A549 (cell line): ENCODE data around the gene MPPED1. TPM values are rescaled to one million over a fixed set of nuclear protein-coding genes. Genes with fewer than 3 reads are reported as not detected.

ENCODE experiments used
- ATAC-seq, 2 experiments: fragments of 200-7000 bp in 1 of 2; fragments of >200 bp in 1 of 2; cut with Nextera tagmentation in 1 of 2; cut with Tn5 transposase in 1 of 2; 3 replicates each; pipeline versions ENCODE4 v1.8.0 to v1.9.1; 2018 to 2020; ENCODE audit warnings: mild to moderate bottlenecking in 1 of 2, moderate library complexity in 1 of 2
- CTCF ChIA-PET: fragments of 300-600 bp; sonication (Branson Sonifier 250); formaldehyde crosslinking; extraction: SDS; loops from one replicate; lab custom pipeline; 2021; ENCODE audit warnings: antibody characterized with exemption, inconsistent platforms; lab: Yijun Ruan, JAX
- POLR2A ChIA-PET: fragments of 350-600 bp; formaldehyde crosslinking; extraction: SDS; loops from one replicate; lab custom pipeline; 2021; ENCODE audit warnings: antibody characterized with exemption, inconsistent platforms; lab: Yijun Ruan, JAX
- DNase-seq, 2 experiments: peaks; one replicate each; pipeline versions ENCODE4 v3.0.0 to v3.0.0-alpha.2; 2011 to 2016; ENCODE audit warnings: low read depth in 1 of 2, low spot score in 1 of 2
- FAIRE-seq: peaks from 2 replicates; lab custom pipeline; 2011; peaks lifted over from hg19 to GRCh38; lab: Jason Lieb, UNC
- H3K27ac ChIP-seq, 2 experiments: fragments of >200 bp; sonication (Bioruptor Twin); formaldehyde crosslinking; 3 replicates each; pipeline ENCODE4 v1.5.1; 2016 to 2017
- H3K4me1 ChIP-seq: fragments of >200 bp; sonication (Bioruptor Twin); formaldehyde crosslinking; 3 replicates; pipeline ENCODE4 v1.6.1; 2016
- H3K4me2 ChIP-seq: fragments of >200 bp; sonication (Bioruptor Twin); formaldehyde crosslinking; 3 replicates; pipeline ENCODE4 v1.6.1; 2016
- H3K4me3 ChIP-seq: fragments of >200 bp; sonication (Bioruptor Twin); formaldehyde crosslinking; 3 replicates; pipeline ENCODE4 v1.5.1; 2016
- H3K9me3 ChIP-seq: fragments of >200 bp; sonication (Bioruptor Twin); formaldehyde crosslinking; 3 replicates; pipeline ENCODE4 v1.6.1; 2016
- BCL3 ChIP-seq: fragments of >200 bp; sonication (Bioruptor Twin); formaldehyde crosslinking; IDR thresholded peaks from 3 replicates; pipeline ENCODE4 v1.6.1; 2016
- CBX2 ChIP-seq: fragments of 200-600 bp; sonication (generic); IDR thresholded peaks from 2 replicates; pipeline ENCODE4 v1.6.1; 2016; ENCODE audit warnings: low read depth, mild to moderate bottlenecking, borderline replicate concordance
- CHD4 ChIP-seq: fragments of 200-600 bp; sonication (generic); IDR thresholded peaks from 2 replicates; pipeline ENCODE4 v1.6.1; 2016; ENCODE audit warnings: antibody characterized with exemption, mild to moderate bottlenecking, borderline replicate concordance
- CTCF ChIP-seq: fragments of >200 bp; sonication (Bioruptor Twin); formaldehyde crosslinking; IDR thresholded peaks from 3 replicates; pipeline ENCODE4 v1.5.1; 2016
- E2F6 ChIP-seq: IDR thresholded peaks from 2 replicates; pipeline ENCODE4 v1.6.1; 2012; ENCODE audit warnings: low read depth, borderline replicate concordance
- EHF ChIP-seq: fragments of 250-450 bp; sonication (Bioruptor Pico); IDR thresholded peaks from 2 replicates; pipeline ENCODE4 v1.5.0; 2020; ENCODE audit warnings: mild to moderate bottlenecking
- ESRRA ChIP-seq: fragments of 150-350 bp; IDR thresholded peaks from 2 replicates; pipeline ENCODE4 v1.6.1; 2014; ENCODE audit warnings: mild to moderate bottlenecking, low read length, borderline replicate concordance
- FOSB ChIP-seq: fragments of 250-450 bp; sonication (Bioruptor Pico); IDR thresholded peaks from 2 replicates; pipeline ENCODE4 v1.5.0; 2020; ENCODE audit warnings: mild to moderate bottlenecking, moderate library complexity
- FOXS1 ChIP-seq: fragments of 250-450 bp; sonication (Bioruptor Pico); IDR thresholded peaks from 2 replicates; pipeline ENCODE4 v1.5.0; 2020; ENCODE audit warnings: mild to moderate bottlenecking, moderate library complexity
- HMGXB4 ChIP-seq: fragments of 250-450 bp; sonication (Bioruptor Pico); IDR thresholded peaks from 2 replicates; pipeline ENCODE4 v1.5.0; 2021; ENCODE audit warnings: mild to moderate bottlenecking, moderate library complexity, borderline replicate concordance
- HOXB13 ChIP-seq: fragments of 250-450 bp; sonication (Bioruptor Pico); IDR thresholded peaks from 2 replicates; pipeline ENCODE4 v1.5.0; 2020; ENCODE audit warnings: low read depth, mild to moderate bottlenecking, moderate library complexity
- HOXB5 ChIP-seq: fragments of 250-450 bp; sonication (Bioruptor Pico); IDR thresholded peaks from 2 replicates; pipeline ENCODE4 v1.5.0; 2020; ENCODE audit warnings: mild to moderate bottlenecking, moderate library complexity
- KDM1A ChIP-seq: fragments of 200-600 bp; sonication (generic); IDR thresholded peaks from 2 replicates; pipeline ENCODE4 v1.6.1; 2016; ENCODE audit warnings: low read depth, mild to moderate bottlenecking
- MAFK ChIP-seq: fragments of 450-650 bp; IDR thresholded peaks from 2 replicates; pipeline ENCODE4 v1.6.1; 2014; ENCODE audit not compliant: partially characterized antibody
- NFE2L2 ChIP-seq: fragments of 150-350 bp; conservative IDR thresholded peaks from 2 replicates; pipeline ENCODE4 v1.6.1; 2014; ENCODE audit warnings: low read length
- NPAS2 ChIP-seq: fragments of 250-450 bp; sonication (Bioruptor Pico); IDR thresholded peaks from 2 replicates; pipeline ENCODE4 v1.8.0; 2022; ENCODE audit warnings: mild to moderate bottlenecking, moderate library complexity, borderline replicate concordance
- PBX3 ChIP-seq: IDR thresholded peaks from 2 replicates; pipeline ENCODE4 v1.6.1; 2012
- PHF8 ChIP-seq: fragments of 200-600 bp; sonication (generic); IDR thresholded peaks from 2 replicates; pipeline ENCODE4 v1.6.1; 2016; ENCODE audit warnings: low read depth, mild to moderate bottlenecking, antibody characterized with exemption, moderate library complexity, borderline replicate concordance
- POLR2A ChIP-seq: IDR thresholded peaks from 2 replicates; pipeline ENCODE4 v1.6.1; 2012; ENCODE audit warnings: mild to moderate bottlenecking, low read length
- RARB ChIP-seq: fragments of 250-450 bp; sonication (Bioruptor Pico); IDR thresholded peaks from 2 replicates; pipeline ENCODE4 v1.8.0; 2021; ENCODE audit warnings: mild to moderate bottlenecking, moderate library complexity
- RCOR1 ChIP-seq: fragments of 150-350 bp; IDR thresholded peaks from 2 replicates; pipeline ENCODE4 v1.6.1; 2014; ENCODE audit warnings: antibody characterized with exemption, low read length, low read depth
- RFX5 ChIP-seq: fragments of 450-650 bp; IDR thresholded peaks from 2 replicates; pipeline ENCODE4 v1.7.1; 2014; ENCODE audit warnings: antibody characterized with exemption, mild to moderate bottlenecking, moderate library complexity
- SMC3 ChIP-seq: fragments of >200 bp; sonication (Bioruptor Twin); formaldehyde crosslinking; IDR thresholded peaks from 3 replicates; pipeline ENCODE4 v1.6.1; 2018; ENCODE audit warnings: inconsistent platforms
- TFCP2L1 ChIP-seq: fragments of 250-450 bp; sonication (Bioruptor Pico); IDR thresholded peaks from 2 replicates; pipeline ENCODE4 v1.5.0; 2021; ENCODE audit warnings: mild to moderate bottlenecking
- TP53 ChIP-seq: fragments of 250-450 bp; sonication (Bioruptor Pico); IDR thresholded peaks from 2 replicates; pipeline ENCODE4 v1.5.0; 2021; ENCODE audit warnings: mild to moderate bottlenecking, moderate library complexity
- ZNF302 ChIP-seq: fragments of 250-450 bp; sonication (Bioruptor Pico); IDR thresholded peaks from 2 replicates; pipeline ENCODE4 v1.9.0; 2021; ENCODE audit warnings: inconsistent platforms, mild to moderate bottlenecking, moderate library complexity
- WGBS: methylation state at CpG from one replicate; pipeline ENCODE4 v1.1.6; 2017; ENCODE audit errors: missing lambda C conversion rate; 5-methylcytosine and 5-hydroxymethylcytosine counted together
- polyA plus RNA-seq, 4 experiments: library from polyadenylated mRNA; depleted of rRNA in 3 of 4; stranded (reverse); fragments of >200 nt; fragmentation: RNase III in 1 of 4; extraction: RNeasy Plus Mini Kit Qiagen cat#74134 plus additional on column Dnase treatment in 1 of 4; gene quantifications; 2 replicates in 3 of 4; 3 replicates in 1 of 4; pipeline ENCODE4 v1.2.3, GENCODE V29; 2011 to 2017

MPPED1 gene
- polyA plus RNA-seq, 2 of the 4 experiments (the other 2 are of a cell fraction) = not detected

- Histone ChIP-seq H3K9me3 (no peaks in the 10 kb centered on the region), H3K4me3 (no peak overlapping the region), H3K4me2 (no peak overlapping the region), H3K4me1 (peaks cover 13% of the 10 kb centered on the region), H3K27ac (no peak overlapping the region)
- 35% methylated on average over 8 of the region's 8 CpGs for WGBS
- CTCF ChIA-PET = no interaction called here
- no peak for TF ChIP-seq CBX2
- TF ChIP-seq HOXB5 (CRISPR knock-in tag) = no peak
- TF ChIP-seq PBX3 = no peak
- TF ChIP-seq NFE2L2 = no peak
- no peak for TF ChIP-seq HMGXB4 (CRISPR knock-in tag)
- no peak for TF ChIP-seq FOXS1
- no peak for TF ChIP-seq POLR2A
- TF ChIP-seq RFX5 = no peak
- no peak for TF ChIP-seq CHD4
- no peak for TF ChIP-seq ZNF302 (CRISPR knock-in tag)
- TF ChIP-seq KDM1A = no peak
- no peak for TF ChIP-seq TP53
- TF ChIP-seq MAFK = no peak
- no peak for FAIRE-seq
- ATAC-seq = no peak
- POLR2A ChIA-PET = no interaction called here
- DNase-seq = no peak
Observed at GRCh38 chr22:43441751-43442150, 29.9 kb downstream of the MPPED1 start.

- no peaks in the 10 kb centered on the region for H3K9me3 ChIP-seq
- ATAC-seq (no peak), DNase-seq (no peak), FAIRE-seq (no peak)
- peaks cover 17% of the 10 kb centered on the region for H3K4me1 ChIP-seq
- H3K4me3 ChIP-seq = no peak overlapping the region
- no peak overlapping the region for H3K4me2 ChIP-seq
- WGBS = 51% methylated on average over 4 of the region's 16 CpGs
- no peak overlapping the region for H3K27ac ChIP-seq
- CTCF ChIA-PET = no interaction called here
- POLR2A ChIA-PET = no interaction called here
- TF ChIP-seq E2F6 (no peak), CHD4 (no peak), HOXB5 (CRISPR knock-in tag) (no peak), ESRRA (no peak), RARB (CRISPR knock-in tag) (no peak), NPAS2 (CRISPR knock-in tag) (no peak), HOXB13 (no peak), RFX5 (no peak), MAFK (no peak), TFCP2L1 (CRISPR knock-in tag) (no peak), EHF (CRISPR knock-in tag) (no peak), PHF8 (no peak), FOSB (CRISPR knock-in tag) (no peak), RCOR1 (no peak), CTCF (no peak), BCL3 (no peak), SMC3 (no peak)
Observed at GRCh38 chr22:43442386-43443151, 30.8 kb downstream of the MPPED1 start.
